Measurements from ENCODE around the gene TXNL4A.
"Not testable (repeated sequence)": the region's sequence is repeated elsewhere in the genome, so short reads cannot be mapped to it uniquely, and the experiment has no call there.

TXNL4A gene

DNA sequence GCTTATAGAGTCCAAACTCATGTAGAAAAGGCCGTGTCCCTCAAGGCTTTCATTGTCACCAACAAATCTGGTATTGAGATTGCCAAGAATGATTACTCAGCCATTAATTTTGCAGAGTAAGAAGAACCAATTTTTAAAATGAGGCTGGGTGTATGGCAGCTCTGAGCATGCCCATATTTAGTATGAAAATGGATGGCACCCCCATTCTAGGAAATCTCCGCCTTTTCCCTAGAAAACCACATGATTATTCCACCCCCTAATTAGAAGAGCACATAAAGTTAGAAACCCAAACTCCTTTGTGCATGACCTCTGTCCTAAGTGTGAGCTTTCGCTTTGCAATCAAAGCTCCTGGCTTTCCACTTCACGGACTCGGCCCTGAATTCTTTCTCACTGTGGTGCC is 14.1 kb upstream of the TXNL4A start:
- Mint-ChIP-seq H3K27ac (no peak overlapping the region), H3K9me3 (peaks cover 31% of the 10 kb centered on the region), H3K4me3 (no peak overlapping the region), H3K36me3 (ENCODE audit: low read depth) (peaks cover 16% of the 10 kb centered on the region), H3K4me1 (no peaks in the 10 kb centered on the region), H3K27me3 (ENCODE audit: low read depth) (peaks cover 3% of the 10 kb centered on the region)
- TF ChIP-seq, protein P1, sequence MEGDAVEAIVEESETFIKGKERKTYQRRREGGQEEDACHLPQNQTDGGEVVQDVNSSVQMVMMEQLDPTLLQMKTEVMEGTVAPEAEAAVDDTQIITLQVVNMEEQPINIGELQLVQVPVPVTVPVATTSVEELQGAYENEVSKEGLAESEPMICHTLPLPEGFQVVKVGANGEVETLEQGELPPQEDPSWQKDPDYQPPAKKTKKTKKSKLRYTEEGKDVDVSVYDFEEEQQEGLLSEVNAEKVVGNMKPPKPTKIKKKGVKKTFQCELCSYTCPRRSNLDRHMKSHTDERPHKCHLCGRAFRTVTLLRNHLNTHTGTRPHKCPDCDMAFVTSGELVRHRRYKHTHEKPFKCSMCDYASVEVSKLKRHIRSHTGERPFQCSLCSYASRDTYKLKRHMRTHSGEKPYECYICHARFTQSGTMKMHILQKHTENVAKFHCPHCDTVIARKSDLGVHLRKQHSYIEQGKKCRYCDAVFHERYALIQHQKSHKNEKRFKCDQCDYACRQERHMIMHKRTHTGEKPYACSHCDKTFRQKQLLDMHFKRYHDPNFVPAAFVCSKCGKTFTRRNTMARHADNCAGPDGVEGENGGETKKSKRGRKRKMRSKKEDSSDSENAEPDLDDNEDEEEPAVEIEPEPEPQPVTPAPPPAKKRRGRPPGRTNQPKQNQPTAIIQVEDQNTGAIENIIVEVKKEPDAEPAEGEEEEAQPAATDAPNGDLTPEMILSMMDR (IDR thresholded peaks at IDR 0.05; ENCODE audit: unreplicated experiment in 3 of 3) = no peak

GRCh38 chr18:80000877-80001276 is 12.5 kb upstream of the TXNL4A start:
- H3K27ac Mint-ChIP-seq = no peak overlapping the region
- H3K4me3 Mint-ChIP-seq = no peak overlapping the region
- peaks cover 22% of the 10 kb centered on the region for H3K9me3 Mint-ChIP-seq
- TF ChIP-seq, protein P1 (IDR thresholded peaks at IDR 0.05; ENCODE audit: unreplicated experiment in 3 of 3) = no peak
- no peaks in the 10 kb centered on the region for H3K4me1 Mint-ChIP-seq
- H3K36me3 Mint-ChIP-seq (ENCODE audit: low read depth) = peaks cover 13% of the 10 kb centered on the region
- H3K27me3 Mint-ChIP-seq (ENCODE audit: low read depth) = peaks cover 3% of the 10 kb centered on the region

DNA sequence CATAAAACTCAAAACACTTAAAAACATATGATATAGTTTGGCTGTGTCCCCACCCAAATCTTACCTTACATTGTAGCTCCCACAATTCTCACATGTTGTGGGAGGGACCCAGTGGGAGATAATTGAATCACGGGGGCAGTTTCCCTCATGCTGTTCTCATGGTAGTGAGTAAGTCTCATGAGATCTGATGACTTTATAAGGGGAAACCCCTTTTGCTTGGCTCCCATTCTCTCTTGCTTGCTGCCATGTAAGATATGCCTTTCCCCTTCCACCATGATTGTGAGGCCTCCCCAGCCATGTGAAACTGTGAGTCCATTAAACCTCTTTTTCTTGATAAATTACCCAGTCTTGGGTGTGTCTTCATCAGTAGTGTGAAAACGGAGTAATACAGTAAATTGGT is 11.3 kb upstream of the TXNL4A start:
- Mint-ChIP-seq H3K9me3 (peaks cover 20% of the 10 kb centered on the region), H3K36me3 (ENCODE audit: low read depth) (peaks cover 13% of the 10 kb centered on the region)
- H3K27me3 Mint-ChIP-seq (ENCODE audit: low read depth); H3K4me3 Mint-ChIP-seq; H3K4me1 Mint-ChIP-seq; H3K27ac Mint-ChIP-seq: not testable (repeated sequence)

DNA sequence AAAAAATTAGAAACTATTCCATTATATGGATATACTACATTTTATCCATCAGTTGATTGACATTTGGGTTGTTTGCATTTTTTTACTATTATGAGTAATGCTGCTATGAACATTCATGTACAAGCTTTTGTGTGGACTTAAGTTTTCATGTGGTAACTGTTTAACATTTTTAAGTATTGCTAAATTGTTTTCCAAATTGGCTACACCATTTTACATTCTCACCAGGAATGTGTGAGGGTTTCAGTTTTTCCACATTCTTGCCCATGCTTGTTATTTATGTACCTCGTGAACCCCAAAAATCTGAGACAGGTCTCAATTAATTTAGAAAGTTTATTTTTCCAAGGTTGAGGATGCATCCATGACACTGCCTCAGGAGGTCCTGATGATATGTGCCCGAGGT is 3.1 kb upstream of the TXNL4A start:
- H3K4me3 Mint-ChIP-seq = no peak overlapping the region
- TF ChIP-seq, protein P1 (IDR thresholded peaks at IDR 0.05; ENCODE audit: unreplicated experiment in 3 of 3) = no peak
- no peaks in the 10 kb centered on the region for H3K27me3 Mint-ChIP-seq (ENCODE audit: low read depth)
- peaks cover 13% of the 10 kb centered on the region for H3K4me1 Mint-ChIP-seq
- peaks cover 5% of the 10 kb centered on the region for H3K36me3 Mint-ChIP-seq (ENCODE audit: low read depth)
- no peaks in the 10 kb centered on the region for H3K9me3 Mint-ChIP-seq
- H3K27ac Mint-ChIP-seq = peak overlapping the region in 1 of 3 experiments; percentile 83

DNA sequence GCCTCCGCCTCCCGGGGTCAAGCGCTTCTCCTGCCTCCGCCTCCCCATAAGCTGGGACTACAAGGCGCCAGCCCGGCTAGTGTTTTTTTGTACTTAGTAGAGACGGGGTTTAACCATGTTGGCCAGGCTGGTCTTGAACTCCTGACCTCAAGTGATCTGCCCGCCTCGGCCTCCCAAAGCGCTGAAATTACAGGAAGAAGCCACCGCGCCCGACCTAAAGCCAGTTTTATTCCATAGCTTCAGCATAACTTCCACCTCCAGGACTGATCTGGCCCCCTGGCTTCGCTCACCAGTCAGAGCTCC is 783 bp upstream of the TXNL4A start:
- Mint-ChIP-seq H3K9me3 (no peaks in the 10 kb centered on the region), H3K27me3 (ENCODE audit: low read depth) (no peaks in the 10 kb centered on the region), H3K36me3 (ENCODE audit: low read depth) (peaks cover 16% of the 10 kb centered on the region), H3K27ac (peak overlapping the region; percentile 95 to 98 (median 98)), H3K4me3 (peak overlapping the region; percentile 91 to 97 (median 95)), H3K4me1 (peaks cover 22% of the 10 kb centered on the region)
- TF ChIP-seq, protein P1 (IDR thresholded peaks at IDR 0.05; ENCODE audit: unreplicated experiment in 3 of 3) = no peak

DNA sequence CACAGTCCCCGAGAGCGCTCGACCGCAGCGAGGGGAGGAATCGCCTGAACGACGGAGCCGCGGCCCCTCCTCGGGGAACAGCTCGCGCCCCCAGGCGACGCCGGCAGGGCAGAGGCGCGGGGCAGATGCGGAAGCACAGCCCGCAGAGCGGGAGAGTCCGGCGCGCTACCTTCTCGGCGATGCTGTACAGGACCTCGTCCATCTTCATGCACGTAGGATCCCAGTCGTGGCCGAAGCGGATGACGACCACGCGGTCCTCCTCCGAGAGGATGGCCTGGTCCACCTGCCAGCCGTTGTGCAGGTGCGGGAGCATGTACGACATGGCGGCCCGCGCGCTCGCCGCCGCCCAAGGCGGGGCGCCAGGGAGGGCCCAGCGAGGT is 302 bp downstream of the TXNL4A start:
- H3K4me3 Mint-ChIP-seq = peak overlapping the region; percentile 91 to 97 (median 95)
- peak overlapping the region; percentile 95 to 98 (median 98) for H3K27ac Mint-ChIP-seq
- TF ChIP-seq, protein P1 (IDR thresholded peaks at IDR 0.05; ENCODE audit: unreplicated experiment in 3 of 3) = peak in 1 of 3 experiments; percentile 28
- H3K9me3 Mint-ChIP-seq = no peaks in the 10 kb centered on the region
- peaks cover 22% of the 10 kb centered on the region for H3K4me1 Mint-ChIP-seq
- no peaks in the 10 kb centered on the region for H3K27me3 Mint-ChIP-seq (ENCODE audit: low read depth)
- peaks cover 21% of the 10 kb centered on the region for H3K36me3 Mint-ChIP-seq (ENCODE audit: low read depth)
